GM12872 (cell line): ENCODE data around the gene RYR2.

Experiments used
- CTCF ChIP-seq: IDR thresholded peaks from 3 replicates; pipeline ENCODE4 v1.5.1; 2011; ENCODE audit warnings: low read depth, mild to moderate bottlenecking, low read length, moderate library complexity; ENCODE audit not compliant: insufficient read depth

Gene RYR2

DNA sequence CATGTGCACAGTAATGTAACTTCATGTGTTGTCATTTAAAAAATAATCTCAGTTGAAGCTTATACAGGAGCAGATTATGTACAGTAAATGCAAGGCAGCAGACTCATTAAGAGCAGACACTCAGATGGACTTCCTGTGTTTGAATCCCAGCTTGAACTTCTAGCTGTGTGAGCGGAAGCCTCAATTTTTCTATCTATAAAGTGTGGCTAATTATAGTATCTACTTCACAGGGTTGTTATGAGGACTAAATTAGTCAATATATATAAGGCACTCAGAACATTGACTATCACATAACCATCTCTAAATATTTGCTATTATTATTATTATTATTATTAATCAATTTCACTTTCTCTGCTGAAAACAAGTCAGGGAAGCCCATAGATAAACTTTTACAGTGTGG, 707.1 kb downstream of the RYR2 start:
- no peak for TF ChIP-seq CTCF

GRCh38 chr1:237751090-237751489, 709.1 kb downstream of the RYR2 start:
- TF ChIP-seq CTCF: no peak

DNA sequence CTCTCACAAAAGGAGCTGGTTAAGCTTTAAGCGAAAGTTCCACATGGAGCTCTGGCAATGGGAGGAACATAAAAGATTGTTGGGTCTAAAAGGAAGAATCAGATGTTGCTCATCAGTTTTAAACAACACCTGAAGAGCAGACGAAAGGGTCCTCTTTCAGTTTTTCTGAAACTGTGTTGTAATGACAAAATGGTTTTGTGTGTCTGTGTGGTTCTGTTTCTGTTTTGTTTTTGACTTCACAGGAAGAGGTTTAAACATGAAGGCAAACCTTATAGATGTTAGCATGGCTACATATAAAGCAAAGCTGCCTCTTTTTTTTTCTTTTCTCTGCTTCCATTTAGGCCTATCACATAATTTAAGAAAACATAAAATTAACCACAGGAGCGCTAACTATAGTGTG, 712.6 kb downstream of the RYR2 start:
- no peak for TF ChIP-seq CTCF

- TF ChIP-seq CTCF: no peak
Observed at GRCh38 chr1:237756304-237756967, 714.5 kb downstream of the RYR2 start.

- TF ChIP-seq CTCF: no peak
Observed at GRCh38 chr1:237759377-237759776, 717.4 kb downstream of the RYR2 start.

DNA sequence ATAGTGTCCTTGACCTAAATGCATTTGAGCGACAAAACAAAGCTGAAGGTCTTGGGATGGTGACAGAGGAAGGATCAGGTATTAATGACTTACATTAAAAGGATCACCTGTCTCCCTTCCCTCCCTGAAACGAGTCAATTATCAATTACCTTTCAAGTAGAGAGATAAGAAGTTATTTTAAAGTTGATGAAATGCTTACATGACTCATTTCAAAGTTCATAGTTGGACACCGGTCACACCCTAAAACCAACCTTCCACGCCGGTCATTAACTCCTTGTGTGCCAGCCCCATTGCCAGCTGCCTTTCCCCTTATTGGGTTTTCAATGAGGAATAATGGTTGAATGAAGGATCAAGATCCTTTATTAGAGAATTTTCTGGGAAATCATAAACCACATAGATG, 719.0 kb downstream of the RYR2 start:
- TF ChIP-seq CTCF: no peak

- no peak for TF ChIP-seq CTCF
Observed at GRCh38 chr1:237763137-237763536, 721.2 kb downstream of the RYR2 start.

DNA sequence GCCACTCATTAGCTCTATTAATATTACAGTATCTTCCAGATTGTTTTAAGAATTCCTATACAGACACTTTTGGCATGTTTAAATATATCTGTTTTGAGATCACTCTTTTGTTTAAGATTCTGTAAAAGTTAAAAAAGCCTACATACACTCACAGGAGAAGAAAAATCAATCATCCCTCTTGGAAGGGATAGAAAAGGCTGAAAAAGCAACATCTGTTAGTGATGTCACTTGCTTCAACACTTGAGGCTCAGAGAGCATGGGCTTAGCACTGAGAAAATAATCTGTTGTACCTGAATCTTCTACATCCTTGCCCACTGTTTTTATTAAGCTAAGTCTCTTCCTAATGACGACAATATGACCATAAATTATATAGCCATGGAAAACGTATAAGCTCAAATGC, 721.8 kb downstream of the RYR2 start:
- TF ChIP-seq CTCF: no peak
